Activated T-cell treated with anti-CD3 and anti-CD28 coated beads for 1 hour (primary cell): ENCODE data around the gene RASA3.
"Not testable (repeated sequence)": the region's sequence is repeated elsewhere in the genome, so short reads cannot be mapped to it uniquely, and the experiment has no call there.

Source experiments
- DNase-seq: peaks from one replicate; pipeline ENCODE4 v3.0.0-alpha.2; 2020; ENCODE audit warnings: low read depth

The RASA3 gene

DNA sequence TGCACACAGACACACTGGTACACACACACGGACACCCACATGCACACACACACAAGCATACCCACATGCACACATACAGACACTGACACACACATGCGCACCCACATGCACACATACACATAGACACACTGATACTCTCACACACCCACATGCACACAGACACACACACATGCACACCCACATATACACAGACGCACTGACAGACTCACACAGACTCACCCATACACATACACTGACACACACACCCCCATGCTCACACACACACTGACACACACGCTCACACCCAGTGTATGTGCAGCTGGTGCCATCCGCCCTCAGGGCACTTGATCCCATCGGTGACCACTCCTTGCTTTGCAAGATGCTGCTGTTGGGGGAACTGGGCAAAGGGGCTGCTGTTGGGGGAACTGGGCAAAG lies 9.7 kb upstream of the RASA3 start:
- no peak for DNase-seq

- DNase-seq, result no peak
Observed at GRCh38 chr13:114141261-114141996, 9.0 kb upstream of the RASA3 start.

DNA sequence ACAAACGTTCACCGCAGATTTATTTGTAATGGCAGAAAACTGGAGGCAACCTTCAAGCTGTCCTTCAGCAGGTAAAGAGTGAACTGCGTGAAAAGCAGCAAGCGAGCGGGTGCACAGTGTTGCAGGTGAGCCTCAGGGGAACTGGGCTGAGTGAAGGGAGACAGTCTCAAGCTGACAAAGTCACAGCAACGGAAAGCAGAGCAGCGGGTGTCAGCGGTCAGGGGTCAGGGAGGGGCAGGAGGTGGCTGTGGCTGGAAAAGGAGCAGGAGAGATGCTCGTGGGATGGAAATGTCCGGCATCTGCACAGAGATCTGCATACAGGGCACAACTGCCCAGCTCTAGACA lies 8.5 kb upstream of the RASA3 start:
- peak; percentile 41 for DNase-seq

GRCh38 chr13:114140131-114140905 lies 7.9 kb upstream of the RASA3 start:
- no peak for DNase-seq

DNA sequence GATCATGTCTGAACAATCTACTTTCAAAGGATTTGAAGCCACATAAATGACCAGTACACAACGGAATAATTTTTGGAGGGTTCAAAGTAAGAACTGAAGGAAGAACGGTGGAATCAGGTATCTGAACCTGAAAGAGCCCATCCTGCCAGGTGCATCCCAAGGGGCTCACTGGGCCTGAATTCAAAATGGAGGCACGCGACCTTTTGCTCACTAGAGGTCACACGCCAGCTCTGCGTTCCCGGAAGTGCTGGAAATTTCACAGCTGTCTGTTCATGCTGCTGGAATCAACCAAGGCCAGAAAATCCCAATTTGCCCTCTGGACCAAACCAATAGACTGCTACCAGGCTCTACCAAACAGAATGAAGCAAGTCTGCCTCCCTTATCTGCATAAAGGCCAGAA lies 4.2 kb upstream of the RASA3 start:
- DNase-seq, result no peak

- DNase-seq, result no peak
Observed at GRCh38 chr13:114135731-114136171, 3.3 kb upstream of the RASA3 start.

DNA sequence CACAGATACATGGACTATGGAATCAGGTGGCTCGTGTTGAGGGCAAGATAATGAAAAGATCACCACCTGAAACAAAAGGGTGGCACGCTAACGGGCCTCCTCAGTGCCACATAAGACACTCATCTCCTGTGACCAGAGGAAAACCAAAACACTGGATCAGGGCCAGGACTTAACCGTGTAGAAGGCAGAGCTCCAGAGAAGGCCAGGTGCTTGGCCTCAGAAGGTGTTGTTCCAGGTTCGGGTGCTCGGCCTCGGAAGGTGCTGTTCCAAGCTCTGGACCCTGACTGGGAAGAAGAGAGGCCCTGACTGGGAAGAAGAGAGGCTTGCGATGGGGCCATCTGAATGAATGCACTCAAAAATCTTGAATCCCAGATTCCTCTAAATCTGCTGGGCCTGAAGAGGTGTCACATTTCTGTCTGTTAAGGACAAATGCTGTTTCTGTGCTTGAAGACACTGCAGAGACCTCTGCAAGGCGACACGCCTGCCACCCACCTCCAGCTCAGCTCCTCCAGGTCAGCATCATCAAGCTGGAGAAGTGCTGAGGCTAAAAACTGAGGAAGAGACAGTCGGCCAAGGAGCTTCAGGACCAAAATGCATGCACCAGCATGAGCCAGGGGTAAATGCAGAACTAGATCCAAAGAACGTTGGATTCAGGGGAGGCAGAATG lies 2.7 kb upstream of the RASA3 start:
- no peak for DNase-seq

DNA sequence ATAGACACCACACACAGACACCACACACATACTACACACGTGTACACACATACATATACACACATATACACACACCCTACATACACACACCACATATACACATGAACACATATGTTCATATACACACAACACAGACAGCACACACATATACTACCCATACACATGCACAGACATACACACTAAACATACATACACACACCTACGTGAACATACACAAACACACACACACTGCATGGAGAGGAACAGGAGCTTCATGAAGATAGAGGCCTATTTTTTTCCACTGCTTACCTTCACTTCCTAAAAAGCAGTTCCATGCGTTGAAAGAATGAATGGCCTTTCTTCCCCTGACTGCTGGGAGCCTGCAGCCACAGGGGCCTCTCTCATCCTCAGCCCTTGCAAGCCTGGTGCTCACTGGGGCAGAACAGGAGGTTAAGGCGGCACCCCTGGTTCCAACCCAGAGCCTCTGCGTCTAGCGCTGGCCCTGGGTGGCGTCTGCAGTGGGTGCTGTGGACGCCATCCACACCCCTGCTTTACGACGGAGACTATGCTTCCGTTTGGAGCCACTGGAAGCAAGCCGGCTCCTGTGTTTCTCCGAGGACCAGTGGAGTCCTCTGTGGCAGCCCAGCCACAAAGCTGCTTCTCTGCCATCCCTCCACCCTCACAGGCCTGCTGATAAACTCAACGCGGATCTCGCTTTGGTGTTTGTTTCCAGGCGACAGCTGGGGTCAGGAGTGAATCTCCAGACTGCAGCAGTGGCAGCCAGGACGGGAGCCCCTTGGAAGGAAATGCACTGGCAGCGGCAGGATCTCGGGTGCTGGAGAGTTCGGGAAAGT lies 1.9 kb upstream of the RASA3 start:
- DNase-seq, result no peak

DNA sequence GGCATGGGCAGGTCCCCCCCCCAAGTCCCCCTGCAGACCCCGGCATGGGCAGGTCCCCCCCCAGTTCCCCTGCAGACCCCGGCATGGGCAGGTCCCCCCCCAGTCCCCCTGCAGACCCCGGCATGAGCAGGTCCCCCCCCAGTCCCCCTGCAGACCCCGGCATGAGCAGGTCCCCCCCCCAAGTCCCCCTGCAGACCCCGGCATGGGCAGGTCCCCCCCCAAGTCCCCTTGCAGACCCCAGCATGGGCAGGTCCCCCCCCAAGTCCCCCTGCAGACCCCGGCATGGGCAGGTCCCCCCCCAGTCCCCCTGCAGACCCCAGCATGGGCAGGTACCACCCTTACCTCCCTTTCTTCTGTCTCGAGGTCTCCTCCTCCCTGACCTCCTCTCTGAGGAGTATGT lies 1.1 kb upstream of the RASA3 start:
- not testable (repeated sequence) for DNase-seq

GRCh38 chr13:114133126-114133525 lies 703 bp upstream of the RASA3 start:
- not testable (repeated sequence) for DNase-seq

- DNase-seq, result no peak
Observed at GRCh38 chr13:114131583-114132418, 622 bp downstream of the RASA3 start.

DNA sequence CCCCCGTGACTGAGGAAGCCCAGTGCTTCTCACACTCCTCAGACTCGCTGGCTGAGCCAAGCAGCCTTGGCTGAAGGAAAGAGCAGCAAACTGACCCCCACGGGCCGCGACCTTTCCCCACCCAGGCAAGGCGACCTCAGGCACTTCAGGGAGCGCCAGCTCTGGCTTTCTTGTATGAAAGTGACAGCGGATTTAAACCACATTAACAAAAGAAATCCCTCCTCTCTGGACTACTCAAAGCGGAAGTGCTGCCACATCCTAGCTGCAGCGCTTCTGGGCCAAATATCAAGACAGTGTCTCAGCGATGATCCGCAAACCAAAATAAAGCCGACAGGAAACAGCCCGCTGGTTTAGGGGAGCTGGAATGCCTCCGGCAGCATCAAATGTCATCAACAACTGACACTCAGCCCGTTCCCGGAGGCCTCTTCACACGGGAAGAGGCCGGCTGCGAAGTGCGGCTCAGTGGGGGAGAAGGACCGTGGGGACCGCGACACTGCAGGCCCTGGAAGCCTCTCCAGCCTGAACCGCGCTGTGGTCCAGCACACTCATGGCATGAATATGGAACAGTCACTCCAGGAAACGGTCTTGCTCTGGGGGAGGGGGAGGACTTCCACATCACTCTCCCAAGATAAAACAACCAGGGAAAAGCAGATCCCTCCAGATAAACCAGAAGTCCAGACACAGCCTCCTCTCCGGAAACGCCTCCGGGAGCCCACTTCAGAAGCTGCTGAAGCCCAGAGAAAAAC lies 1.4 kb downstream of the RASA3 start:
- no peak for DNase-seq

DNA sequence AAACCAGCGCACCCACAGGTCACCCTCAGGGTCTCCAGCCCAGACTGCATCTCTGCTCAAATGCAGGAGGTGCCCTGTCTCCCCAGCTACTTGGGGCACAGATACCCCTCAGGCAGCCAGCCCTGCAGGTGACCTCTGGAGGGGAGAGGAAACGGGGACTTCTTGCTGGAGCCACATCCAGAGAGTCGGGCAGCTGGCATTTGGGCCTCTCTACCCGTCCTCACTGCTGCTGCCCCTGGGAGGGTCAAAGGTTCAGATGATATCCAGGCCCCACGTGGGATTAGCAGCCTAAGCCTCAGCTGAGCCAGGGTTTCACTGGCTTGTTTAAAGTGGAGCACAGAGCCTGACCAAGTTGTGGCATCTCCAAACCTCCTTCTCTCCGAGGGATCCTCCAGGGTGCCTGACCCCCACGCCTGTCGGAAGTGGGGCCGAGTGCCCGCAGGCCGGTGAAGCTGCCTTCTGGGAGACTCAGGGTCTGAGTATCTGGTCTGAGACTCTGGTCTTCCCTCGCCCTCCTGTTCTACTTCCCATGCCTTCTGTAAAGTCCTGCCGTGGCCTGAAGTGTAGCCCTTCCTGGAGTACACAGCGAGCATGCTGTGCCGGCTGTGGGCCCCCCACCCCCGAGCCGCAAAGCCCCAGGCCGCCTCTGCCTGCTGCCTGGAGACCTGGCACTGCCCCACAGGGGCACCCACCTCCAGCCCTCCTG lies 2.1 kb downstream of the RASA3 start:
- DNase-seq, result no peak

DNA sequence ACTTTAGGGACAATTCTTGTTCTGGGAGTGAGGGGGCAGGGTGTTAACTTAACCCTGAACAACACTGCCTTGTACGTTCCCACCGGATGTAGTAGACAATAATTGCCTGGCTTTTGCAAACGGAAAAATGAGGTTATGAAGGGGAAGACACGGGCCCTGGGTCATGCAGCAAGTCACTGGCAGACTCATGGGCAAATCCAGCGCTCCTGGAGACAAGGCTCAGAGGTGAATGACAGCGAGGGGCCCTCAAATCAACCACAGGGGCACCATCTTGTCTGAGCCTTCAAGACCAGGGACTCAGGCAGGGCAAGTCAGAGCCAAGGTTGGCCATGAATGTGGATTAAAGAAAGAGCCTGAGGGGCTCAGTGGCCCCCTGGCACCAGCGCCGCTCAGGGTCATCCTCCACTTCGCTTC lies 2.8 kb downstream of the RASA3 start:
- DNase-seq, result no peak

GRCh38 chr13:114128624-114129522 lies 3.5 kb downstream of the RASA3 start:
- DNase-seq, result peak; percentile 86

DNA sequence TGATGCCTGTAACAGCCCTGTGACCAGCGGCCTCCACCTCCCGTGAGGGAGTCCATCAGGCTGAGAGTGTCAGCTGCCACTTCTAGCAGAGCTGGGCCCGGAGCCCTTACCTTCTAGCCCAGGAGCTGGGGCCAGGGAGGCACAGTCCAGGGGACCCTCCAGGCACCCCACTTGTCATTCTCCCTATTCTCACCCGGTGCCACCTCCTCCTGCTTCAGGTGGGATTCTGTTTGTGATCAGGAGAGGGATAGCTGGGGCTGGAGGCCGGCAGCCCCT lies 4.1 kb downstream of the RASA3 start:
- DNase-seq, result no peak

- DNase-seq, result no peak
Observed at GRCh38 chr13:114127473-114128347, 4.7 kb downstream of the RASA3 start.
